ENCODE measurements around the gene USP54. TPM values are rescaled to one million over a fixed set of nuclear protein-coding genes. Genes with fewer than 3 reads are reported as not detected.
A peak's percentile ranks its signal among the peaks of the same experiment; 100 is the strongest.

The USP54 gene
- total and polyA plus RNA-seq, 2 experiments from 2014 or later, result 15.1 to 27.4 TPM

- 0 out of 2 replicates have a peak overlapping the region, but pooled peaks have one; percentile 5 for H3K27ac Mint-ChIP-seq
- Histone ChIP-seq H3K4me2 (no peak overlapping the region), H3K4me3 (no peak overlapping the region), H3K36me3 (ENCODE audit: insufficient read depth) (no peaks in the 10 kb centered on the region), H3K4me1 (ENCODE audit: insufficient read depth) (no peaks in the 10 kb centered on the region), H3K27me3 (ENCODE audit: insufficient read depth) (no peaks in the 10 kb centered on the region), H4K20me1 (replicated peaks; ENCODE audit: insufficient read depth) (no peaks in the 10 kb centered on the region), H3K27ac (ENCODE audit: low read depth) (peak overlapping the region; percentile 27; the same call in 1 of the 2 replicates), H3K79me2 (replicated peaks; ENCODE audit: insufficient read depth) (peaks cover 11% of the 10 kb centered on the region), H2AFZ (no peak overlapping the region), H3F3A (replicated peaks; ENCODE audit: low read depth) (no peaks in the 10 kb centered on the region), H3K9me2 (ENCODE audit: insufficient read depth) (no peaks in the 10 kb centered on the region)
- ATAC-seq (peak; percentile 71), DNase-seq (ENCODE audit: low spot score) (no peak)
- TF ChIP-seq STAT1 (IDR thresholded peaks at IDR 0.05; ENCODE audit: unreplicated experiment), result no peak
- TF ChIP-seq EZH2phosphoT487 (IDR thresholded peaks at IDR 0.05; ENCODE audit: unreplicated experiment), result no peak
- TF ChIP-seq ZNF462 (CRISPR knock-in tag; IDR thresholded peaks at IDR 0.05), result no peak
- no peak for TF ChIP-seq ZNF331 (CRISPR knock-in tag; IDR thresholded peaks at IDR 0.05; ENCODE audit: low read depth)
- TF ChIP-seq EZH2 (IDR thresholded peaks at IDR 0.05; ENCODE audit: low read depth, unreplicated experiment), result no peak
- TF ChIP-seq REST (IDR thresholded peaks at IDR 0.05; ENCODE audit: unreplicated experiment), result no peak
- TF ChIP-seq CTCF (conservative IDR thresholded peaks at IDR 0.05; ENCODE audit: low read depth in 2 of 2), result no peak
- TF ChIP-seq JUNB (IDR thresholded peaks at IDR 0.05; ENCODE audit: unreplicated experiment), result no peak
- TF ChIP-seq NANOG (IDR thresholded peaks at IDR 0.05; ENCODE audit: borderline replicate concordance), result no peak
- no peak for TF ChIP-seq CREB1 (CRISPR knock-in tag; IDR thresholded peaks at IDR 0.05; ENCODE audit: low read depth)
- no peak for TF ChIP-seq POLR2AphosphoS5 (IDR thresholded peaks at IDR 0.05; ENCODE audit: low read depth)
- TF ChIP-seq ZNF114 (CRISPR knock-in tag; IDR thresholded peaks at IDR 0.05), result no peak
- TF ChIP-seq ETS1 (IDR thresholded peaks at IDR 0.05), result no peak
- peaks cover 5% of the 10 kb centered on the region; the same call in 1 of the 3 replicates for H3K9me3 Mint-ChIP-seq
- H3K27me3 Mint-ChIP-seq (ENCODE audit: insufficient read depth, low read depth, poor library complexity), result peaks cover 7% of the 10 kb centered on the region
- no peak overlapping the region for H3K4me3 Mint-ChIP-seq
- peaks cover 10% of the 10 kb centered on the region for H3K36me3 Mint-ChIP-seq (ENCODE audit: low read depth)
- H3K4me1 Mint-ChIP-seq, result peaks cover 4% of the 10 kb centered on the region; the same call in 2 of the 3 replicates
Measured at GRCh38 chr10:73581918-73582317, 9.2 kb downstream of the USP54 start.

Data from GM23338 (cell line).